Neural cell (in vitro differentiated cells): ENCODE results near the gene PPP1R27. TPM values are rescaled to one million over a fixed set of nuclear protein-coding genes. Genes with fewer than 3 reads are reported as not detected.

ENCODE experiments used
- H2AFZ ChIP-seq: fragments of 200-600, 300-800 bp; sonication (generic), shearing (Covaris generic); 2 replicates; pipeline ENCODE4 v1.6.0; 2014; ENCODE audit warnings: low read depth, mild to moderate bottlenecking, antibody characterized with exemption, low read length, moderate library complexity
- H3F3A ChIP-seq: fragments of 200-600 bp; shearing (Covaris generic); 2 replicates; pipeline ENCODE4 v1.6.1; 2016; ENCODE audit warnings: mild to moderate bottlenecking, moderate library complexity, mixed read lengths, antibody characterized with exemption, low read length; ENCODE audit not compliant: insufficient read depth, poor library complexity, severe bottlenecking
- H3K27ac ChIP-seq: fragments of 200-600, 300-800 bp; sonication (generic), shearing (Covaris generic); 2 replicates; pipeline ENCODE4 v1.5.1; 2014; ENCODE audit warnings: mild to moderate bottlenecking, low read length, moderate library complexity
- H3K27me3 ChIP-seq: fragments of 300-800, 200-600 bp; sonication (generic), shearing (Covaris generic); 2 replicates; pipeline ENCODE4 v1.6.0; 2014; ENCODE audit warnings: mild to moderate bottlenecking, low read depth, low read length, moderate library complexity; ENCODE audit not compliant: insufficient read depth
- H3K36me3 ChIP-seq: fragments of 300-800, 200-600 bp; sonication (generic), shearing (Covaris generic); 2 replicates; pipeline ENCODE4 v1.5.1; 2014; ENCODE audit warnings: mild to moderate bottlenecking, antibody characterized with exemption, low read length, moderate library complexity; ENCODE audit not compliant: insufficient read depth
- H3K4me2 ChIP-seq: fragments of 300-800, 200-600 bp; sonication (generic), shearing (Covaris generic); 2 replicates; pipeline ENCODE4 v1.6.0; 2014; ENCODE audit warnings: mild to moderate bottlenecking, low read length
- H3K4me3 ChIP-seq: fragments of 300-800, 200-600 bp; sonication (generic), shearing (Covaris generic); 2 replicates; pipeline ENCODE4 v1.5.1; 2014; ENCODE audit warnings: mild to moderate bottlenecking, low read length, moderate library complexity
- H3K79me2 ChIP-seq: fragments of 200-600 bp; shearing (Covaris generic); replicated peaks from 2 replicates; pipeline ENCODE4 v1.6.0; 2014; ENCODE audit warnings: mild to moderate bottlenecking, low read length, moderate library complexity; ENCODE audit not compliant: insufficient read depth
- H3K9ac ChIP-seq: fragments of 300-800, 200-600 bp; sonication (generic), shearing (Covaris generic); 2 replicates; pipeline ENCODE4 v1.6.1; 2016; ENCODE audit warnings: mild to moderate bottlenecking, low read length, mixed read lengths
- H3K9me2 ChIP-seq: fragments of 200-600 bp; shearing (Covaris generic); 2 replicates; pipeline ENCODE4 v1.6.1; 2016; ENCODE audit warnings: mild to moderate bottlenecking, low read length, mixed read lengths; ENCODE audit not compliant: insufficient read depth
- H3K9me3 ChIP-seq: fragments of 200-600, 300-800 bp; sonication (generic), shearing (Covaris generic); 2 replicates; pipeline ENCODE4 v1.6.1; 2016; ENCODE audit warnings: mild to moderate bottlenecking, mixed run types, low read length, moderate library complexity, mixed read lengths
- H4K20me1 ChIP-seq: fragments of 200-600 bp; shearing (Covaris generic); 2 replicates; pipeline ENCODE4 v1.6.1; 2016; ENCODE audit warnings: mild to moderate bottlenecking, mixed run types; ENCODE audit not compliant: insufficient read depth
- EP300 ChIP-seq: fragments of 450-650 bp; conservative IDR thresholded peaks from 2 replicates; pipeline ENCODE4 v1.6.1; 2014; ENCODE audit warnings: antibody characterized with exemption, mild to moderate bottlenecking, moderate library complexity; ENCODE audit not compliant: poor library complexity, severe bottlenecking
- EZH2 ChIP-seq: fragments of 200-600, 300-800 bp; shearing (Covaris generic), sonication (generic); IDR thresholded peaks from 2 replicates; pipeline ENCODE4 v1.6.1; 2014; ENCODE audit warnings: antibody characterized with exemption, low read length, borderline replicate concordance, mild to moderate bottlenecking; ENCODE audit not compliant: insufficient read depth, poor library complexity, severe bottlenecking
- MXI1 ChIP-seq: fragments of 450-650 bp; conservative IDR thresholded peaks from 2 replicates; pipeline ENCODE4 v1.6.1; 2014; ENCODE audit warnings: antibody characterized with exemption, mild to moderate bottlenecking; ENCODE audit not compliant: poor library complexity, severe bottlenecking
- POLR2AphosphoS5 ChIP-seq: IDR thresholded peaks from 2 replicates; pipeline ENCODE4 v1.6.1; 2012
- RAD21 ChIP-seq: fragments of 450-650 bp; conservative IDR thresholded peaks from 2 replicates; pipeline ENCODE4 v1.6.1; 2014; ENCODE audit warnings: antibody characterized with exemption, mild to moderate bottlenecking, moderate library complexity
- SMC3 ChIP-seq: fragments of 450-650 bp; conservative IDR thresholded peaks from 2 replicates; pipeline ENCODE4 v1.6.1; 2014; ENCODE audit warnings: antibody characterized with exemption, mild to moderate bottlenecking, moderate library complexity; ENCODE audit not compliant: poor library complexity
- TAF1 ChIP-seq: IDR thresholded peaks from 2 replicates; pipeline ENCODE4 v1.6.1; 2012; ENCODE audit warnings: low read depth
- polyA plus RNA-seq: library from polyadenylated mRNA; depleted of rRNA; stranded (reverse); fragments of >200 nt; gene quantifications from 2 replicates; pipeline ENCODE4 v1.2.3, GENCODE V29; 2014
- TF ChIP-seq, protein P1 (sequence below): fragments of 450-650 bp; IDR thresholded peaks from 2 replicates; pipeline ENCODE4 v1.5.1; 2014; ENCODE audit warnings: antibody characterized with exemption, mild to moderate bottlenecking, moderate library complexity; ENCODE audit not compliant: poor library complexity, severe bottlenecking
- TF ChIP-seq, protein P2 (sequence below): IDR thresholded peaks from 2 replicates; pipeline ENCODE4 v1.6.1; 2012; ENCODE audit warnings: borderline replicate concordance

Gene PPP1R27
- polyA plus RNA-seq, 1 donor from 2014 or later = not detected

DNA sequence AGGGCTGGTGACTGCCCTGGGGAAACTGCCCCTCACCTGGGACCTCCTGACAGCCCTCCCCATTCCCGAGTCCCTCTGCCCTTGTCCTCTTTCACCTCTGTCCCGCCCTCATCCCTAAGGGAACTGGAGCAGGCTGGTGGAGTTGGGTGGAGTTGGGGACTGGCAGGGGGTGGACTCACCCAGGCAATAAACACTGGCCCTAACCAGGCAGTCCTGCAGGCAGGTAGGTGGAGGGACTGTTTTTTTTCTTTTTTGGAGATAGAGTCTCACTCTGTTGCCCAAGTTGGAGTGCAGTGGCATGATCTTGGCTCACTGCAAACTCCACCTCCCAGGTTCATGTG is 19.2 kb downstream of the PPP1R27 start:
- Histone ChIP-seq H3K9me3 (no peaks in the 10 kb centered on the region), H3K9ac (no peak overlapping the region), H3K27ac (no peak overlapping the region), H3K27me3 (no peaks in the 10 kb centered on the region), H3K36me3 (no peaks in the 10 kb centered on the region), H3K4me2 (no peak overlapping the region), H4K20me1 (no peaks in the 10 kb centered on the region), H3K4me3 (no peak overlapping the region), H3F3A (no peaks in the 10 kb centered on the region), H2AFZ (no peak overlapping the region), H3K79me2 (no peaks in the 10 kb centered on the region), H3K9me2 (no peaks in the 10 kb centered on the region)
- TF ChIP-seq RAD21 (no peak), EZH2 (no peak)

DNA sequence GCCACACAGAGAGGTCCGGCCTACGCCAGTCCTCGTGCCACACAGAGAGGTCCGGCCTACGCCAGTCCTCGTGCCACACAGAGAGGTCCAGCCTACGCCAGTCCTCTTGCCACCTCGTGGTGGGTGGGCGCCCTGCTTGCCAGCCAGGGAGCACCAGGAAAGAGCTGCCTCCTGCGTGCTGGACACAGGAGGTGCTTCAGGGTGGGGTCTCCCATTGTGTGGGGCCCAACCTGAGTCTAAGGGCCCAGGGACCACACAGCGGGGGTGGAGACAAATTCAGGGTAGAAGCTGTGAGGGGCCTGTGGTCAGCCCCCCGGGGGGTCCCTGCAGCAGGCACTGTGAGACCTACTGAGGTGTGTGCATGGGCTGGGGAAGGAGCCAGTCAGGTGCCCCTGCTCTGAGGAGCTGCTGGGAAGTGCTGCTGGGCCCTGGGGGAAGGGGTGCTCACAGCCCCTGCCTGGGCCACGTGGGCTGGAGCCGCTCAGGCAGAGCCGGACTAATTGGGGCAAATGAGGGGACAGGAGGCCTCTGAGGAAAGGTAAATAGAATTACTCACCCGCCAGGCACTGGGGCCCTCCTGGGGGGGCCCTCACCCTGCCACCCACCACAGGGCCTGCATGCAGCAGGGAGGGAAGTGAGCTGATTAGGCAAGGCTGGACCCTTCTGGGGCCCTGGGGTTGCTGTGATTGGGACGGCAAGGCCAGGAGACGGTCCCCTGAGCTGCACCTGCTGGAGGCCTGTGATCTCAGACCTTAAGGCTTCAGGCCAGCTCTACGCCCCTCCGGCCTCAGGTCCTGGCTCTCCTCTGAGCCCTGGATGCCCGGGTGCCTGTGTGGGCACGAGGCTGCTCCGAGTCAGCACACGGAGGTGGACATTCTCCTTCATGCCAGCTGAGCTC is 19.9 kb downstream of the PPP1R27 start:
- Histone ChIP-seq H3K36me3 (no peaks in the 10 kb centered on the region), H3K27me3 (no peaks in the 10 kb centered on the region), H3F3A (no peaks in the 10 kb centered on the region), H3K4me2 (no peak overlapping the region), H3K79me2 (no peaks in the 10 kb centered on the region), H4K20me1 (no peaks in the 10 kb centered on the region), H3K4me3 (no peak overlapping the region), H3K9ac (no peak overlapping the region), H3K9me3 (no peaks in the 10 kb centered on the region), H3K27ac (no peak overlapping the region), H3K9me2 (no peaks in the 10 kb centered on the region), H2AFZ (no peak overlapping the region)
- no peak for TF ChIP-seq RAD21
- TF ChIP-seq EP300 = no peak
- no peak for TF ChIP-seq MXI1
- no peak for TF ChIP-seq POLR2AphosphoS5
- no peak for TF ChIP-seq EZH2
- no peak for TF ChIP-seq TAF1
- TF ChIP-seq, protein P1, sequence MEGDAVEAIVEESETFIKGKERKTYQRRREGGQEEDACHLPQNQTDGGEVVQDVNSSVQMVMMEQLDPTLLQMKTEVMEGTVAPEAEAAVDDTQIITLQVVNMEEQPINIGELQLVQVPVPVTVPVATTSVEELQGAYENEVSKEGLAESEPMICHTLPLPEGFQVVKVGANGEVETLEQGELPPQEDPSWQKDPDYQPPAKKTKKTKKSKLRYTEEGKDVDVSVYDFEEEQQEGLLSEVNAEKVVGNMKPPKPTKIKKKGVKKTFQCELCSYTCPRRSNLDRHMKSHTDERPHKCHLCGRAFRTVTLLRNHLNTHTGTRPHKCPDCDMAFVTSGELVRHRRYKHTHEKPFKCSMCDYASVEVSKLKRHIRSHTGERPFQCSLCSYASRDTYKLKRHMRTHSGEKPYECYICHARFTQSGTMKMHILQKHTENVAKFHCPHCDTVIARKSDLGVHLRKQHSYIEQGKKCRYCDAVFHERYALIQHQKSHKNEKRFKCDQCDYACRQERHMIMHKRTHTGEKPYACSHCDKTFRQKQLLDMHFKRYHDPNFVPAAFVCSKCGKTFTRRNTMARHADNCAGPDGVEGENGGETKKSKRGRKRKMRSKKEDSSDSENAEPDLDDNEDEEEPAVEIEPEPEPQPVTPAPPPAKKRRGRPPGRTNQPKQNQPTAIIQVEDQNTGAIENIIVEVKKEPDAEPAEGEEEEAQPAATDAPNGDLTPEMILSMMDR = no peak
- TF ChIP-seq, protein P2, sequence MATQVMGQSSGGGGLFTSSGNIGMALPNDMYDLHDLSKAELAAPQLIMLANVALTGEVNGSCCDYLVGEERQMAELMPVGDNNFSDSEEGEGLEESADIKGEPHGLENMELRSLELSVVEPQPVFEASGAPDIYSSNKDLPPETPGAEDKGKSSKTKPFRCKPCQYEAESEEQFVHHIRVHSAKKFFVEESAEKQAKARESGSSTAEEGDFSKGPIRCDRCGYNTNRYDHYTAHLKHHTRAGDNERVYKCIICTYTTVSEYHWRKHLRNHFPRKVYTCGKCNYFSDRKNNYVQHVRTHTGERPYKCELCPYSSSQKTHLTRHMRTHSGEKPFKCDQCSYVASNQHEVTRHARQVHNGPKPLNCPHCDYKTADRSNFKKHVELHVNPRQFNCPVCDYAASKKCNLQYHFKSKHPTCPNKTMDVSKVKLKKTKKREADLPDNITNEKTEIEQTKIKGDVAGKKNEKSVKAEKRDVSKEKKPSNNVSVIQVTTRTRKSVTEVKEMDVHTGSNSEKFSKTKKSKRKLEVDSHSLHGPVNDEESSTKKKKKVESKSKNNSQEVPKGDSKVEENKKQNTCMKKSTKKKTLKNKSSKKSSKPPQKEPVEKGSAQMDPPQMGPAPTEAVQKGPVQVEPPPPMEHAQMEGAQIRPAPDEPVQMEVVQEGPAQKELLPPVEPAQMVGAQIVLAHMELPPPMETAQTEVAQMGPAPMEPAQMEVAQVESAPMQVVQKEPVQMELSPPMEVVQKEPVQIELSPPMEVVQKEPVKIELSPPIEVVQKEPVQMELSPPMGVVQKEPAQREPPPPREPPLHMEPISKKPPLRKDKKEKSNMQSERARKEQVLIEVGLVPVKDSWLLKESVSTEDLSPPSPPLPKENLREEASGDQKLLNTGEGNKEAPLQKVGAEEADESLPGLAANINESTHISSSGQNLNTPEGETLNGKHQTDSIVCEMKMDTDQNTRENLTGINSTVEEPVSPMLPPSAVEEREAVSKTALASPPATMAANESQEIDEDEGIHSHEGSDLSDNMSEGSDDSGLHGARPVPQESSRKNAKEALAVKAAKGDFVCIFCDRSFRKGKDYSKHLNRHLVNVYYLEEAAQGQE = no peak
- TF ChIP-seq SMC3 = no peak
